Hindlimb muscle (tissue), 1 donor: ENCODE data around the gene DOK7. TPM values are rescaled to one million over a fixed set of nuclear protein-coding genes. Genes with fewer than 3 reads are reported as not detected.

Experiments
- DNase-seq: peaks from one replicate; pipeline ENCODE4 v3.0.0-alpha.2; 2013
- polyA plus RNA-seq: library from polyadenylated mRNA; unstranded; fragments of 120-200 nt; gene quantifications from one replicate; pipeline ENCODE4 v1.2.1, GENCODE V29; 2013; ENCODE audit not compliant: insufficient read length

DOK7 gene
- polyA plus RNA-seq, 1 donor: 21.0 TPM

GRCh38 chr4:3489451-3489962, 26.4 kb downstream of the DOK7 start:
- no peak for DNase-seq

- no peak for DNase-seq
Observed at GRCh38 chr4:3491681-3492405, 28.7 kb downstream of the DOK7 start.

GRCh38 chr4:3492741-3493719, 29.9 kb downstream of the DOK7 start:
- no peak for DNase-seq

- DNase-seq: no peak
Observed at GRCh38 chr4:3493720-3494461, 30.8 kb downstream of the DOK7 start.

- no peak for DNase-seq
Observed at GRCh38 chr4:3494462-3494871, 31.4 kb downstream of the DOK7 start.

DNA sequence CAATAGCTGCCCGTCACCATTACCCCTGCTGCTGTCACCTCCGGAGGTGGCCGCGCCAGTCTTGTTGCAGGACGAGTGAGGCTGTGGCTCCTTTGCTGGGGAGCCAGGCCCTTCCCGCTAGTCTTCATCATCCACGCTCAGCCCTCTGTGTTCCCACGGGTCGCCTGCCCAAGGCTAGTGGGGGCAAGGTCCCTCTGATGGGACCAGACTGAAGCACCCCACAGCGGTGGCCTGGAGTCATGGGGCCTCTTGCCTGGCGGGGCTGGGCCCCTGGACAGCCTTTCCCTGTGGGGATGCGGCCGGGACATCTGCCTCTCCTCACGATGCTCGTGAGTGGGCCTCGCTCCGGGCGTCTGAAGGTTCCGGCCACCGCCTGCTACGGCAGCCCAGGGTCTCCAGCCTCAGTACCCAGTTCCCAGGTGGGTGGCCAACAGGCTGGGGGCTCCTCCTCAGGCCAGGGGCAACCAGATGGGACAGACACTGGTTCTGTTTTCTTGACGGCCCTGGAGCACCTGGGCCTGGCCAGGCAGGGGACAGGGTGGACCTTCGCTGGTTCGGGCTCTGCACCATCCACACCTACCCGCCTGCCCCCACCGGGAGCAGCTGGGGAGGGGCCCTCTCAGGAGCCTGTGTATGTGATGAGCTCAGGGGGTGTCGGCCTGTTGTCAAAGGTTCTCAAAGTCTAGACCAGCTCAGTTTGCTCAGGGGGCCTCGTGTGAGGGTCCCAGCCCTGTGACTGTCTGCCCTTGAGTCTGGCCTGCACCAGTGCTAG, 32.3 kb downstream of the DOK7 start:
- DNase-seq: no peak

- no peak for DNase-seq
Observed at GRCh38 chr4:3496021-3496420, 32.9 kb downstream of the DOK7 start.

GRCh38 chr4:3497095-3497494, 34.0 kb downstream of the DOK7 start:
- DNase-seq: no peak

- no peak for DNase-seq
Observed at GRCh38 chr4:3497523-3498389, 34.6 kb downstream of the DOK7 start.

- DNase-seq: no peak
Observed at GRCh38 chr4:3498407-3498806, 35.3 kb downstream of the DOK7 start.

- DNase-seq: no peak
Observed at GRCh38 chr4:3498901-3499510, 35.9 kb downstream of the DOK7 start.

GRCh38 chr4:3499710-3500109, 36.6 kb downstream of the DOK7 start:
- no peak for DNase-seq

GRCh38 chr4:3500111-3500510, 37.0 kb downstream of the DOK7 start:
- DNase-seq: no peak

GRCh38 chr4:3500634-3501101, 37.6 kb downstream of the DOK7 start:
- no peak for DNase-seq

GRCh38 chr4:3501126-3501824, 38.2 kb downstream of the DOK7 start:
- no peak for DNase-seq

GRCh38 chr4:3501825-3502425, 38.8 kb downstream of the DOK7 start:
- no peak for DNase-seq

GRCh38 chr4:3502941-3503936, 40.1 kb downstream of the DOK7 start:
- DNase-seq: no peak

GRCh38 chr4:3505231-3505630, 42.1 kb downstream of the DOK7 start:
- no peak for DNase-seq
